ENCODE measurements around the gene MTAP. TPM values are rescaled to one million over a fixed set of nuclear protein-coding genes. Genes with fewer than 3 reads are reported as not detected.

MTAP gene
- total RNA-seq, 1 experiment from 2014 or later: 102 TPM

GRCh38 chr9:21779397-21779796 is 23.0 kb upstream of the MTAP start:
- Histone ChIP-seq H3K27me3 (ENCODE audit: insufficient read depth, low read length) (no peaks in the 10 kb centered on the region; the same call in 1 of the 2 replicates), H3K9me3 (ENCODE audit: control insufficient read depth, low read depth, low read length) (no peaks in the 10 kb centered on the region), H2BK15ac (ENCODE audit: low read depth, low read length) (no peak overlapping the region), H4K91ac (ENCODE audit: insufficient read length, low read depth, low read length) (no peak overlapping the region), H3K14ac (ENCODE audit: insufficient read depth, low read length) (no peak overlapping the region), H2BK120ac (ENCODE audit: low read depth, low read length, poor library complexity, severe bottlenecking) (no peak overlapping the region), H3K79me2 (ENCODE audit: insufficient read depth, low read length) (no peaks in the 10 kb centered on the region), H2BK5ac (ENCODE audit: insufficient read length, low read length) (no peak overlapping the region), H4K20me1 (ENCODE audit: control insufficient read depth, insufficient read depth, insufficient read length) (no peaks in the 10 kb centered on the region), H4K5ac (ENCODE audit: insufficient read length, low read depth, low read length) (no peak overlapping the region), H2BK12ac (ENCODE audit: insufficient read length, low read depth, low read length) (no peak overlapping the region), H3K9ac (ENCODE audit: extremely low read depth, insufficient read length, low read length) (no peak overlapping the region), H3K23ac (ENCODE audit: insufficient read length, low read depth, low read length) (no peak overlapping the region), H2AK5ac (ENCODE audit: insufficient read length, low read length) (no peak overlapping the region), H3K56ac (ENCODE audit: insufficient read length, low read depth, low read length) (no peak overlapping the region), H3K4me2 (ENCODE audit: insufficient read depth, insufficient read length, low read length) (no peak overlapping the region), H3K79me1 (ENCODE audit: insufficient read depth, low read depth, low read length, poor library complexity, severe bottlenecking) (no peaks in the 10 kb centered on the region), H2AFZ (ENCODE audit: low read length) (no peak overlapping the region), H3K4ac (ENCODE audit: low read depth, low read length) (no peak overlapping the region), H3K4me1 (ENCODE audit: insufficient read depth, low read length) (no peaks in the 10 kb centered on the region; the same call in 1 of the 2 replicates), H3K18ac (ENCODE audit: insufficient read length, low read depth, low read length) (no peak overlapping the region), H2BK20ac (ENCODE audit: low read depth, low read length, poor library complexity, severe bottlenecking) (no peak overlapping the region), H3K27ac (ENCODE audit: insufficient read length, low read depth, low read length) (no peak overlapping the region), H3T11ph (ENCODE audit: low read length) (no peak overlapping the region), H4K8ac (replicated peaks; ENCODE audit: insufficient read length, low read depth, low read length) (no peak overlapping the region), H3K23me2 (ENCODE audit: insufficient read length, low read depth, low read length, poor library complexity, severe bottlenecking) (no peaks in the 10 kb centered on the region)
- Mint-ChIP-seq H3K27me3 (ENCODE audit: low read depth) (peaks cover 35% of the 10 kb centered on the region), H3K36me3 (ENCODE audit: insufficient read depth in 1 of 3, low read depth in 3 of 3) (no peaks in the 10 kb centered on the region), H3K27ac (no peak overlapping the region), H3K4me3 (no peak overlapping the region), H3K4me1 (no peaks in the 10 kb centered on the region), H3K9me3 (no peaks in the 10 kb centered on the region)
- DNase-seq: no peak
- no CpG with 5 or more reads among the region's 2 CpGs for WGBS (ENCODE audit: extremely low coverage, insufficient read length, low lambda C conversion rate)
- TF ChIP-seq CTCF (conservative IDR thresholded peaks at IDR 0.05): no peak

Measured in H9 (cell line).